GM19452 (cell line): ENCODE measurements around the gene ASB8.

ENCODE experiments used
- ATAC-seq: cut with Tn5 transposase; IDR thresholded peaks from one replicate; pipeline ENCODE4 v1.9.1; 2021; ENCODE audit not compliant: unreplicated experiment

ASB8 gene, protein sequence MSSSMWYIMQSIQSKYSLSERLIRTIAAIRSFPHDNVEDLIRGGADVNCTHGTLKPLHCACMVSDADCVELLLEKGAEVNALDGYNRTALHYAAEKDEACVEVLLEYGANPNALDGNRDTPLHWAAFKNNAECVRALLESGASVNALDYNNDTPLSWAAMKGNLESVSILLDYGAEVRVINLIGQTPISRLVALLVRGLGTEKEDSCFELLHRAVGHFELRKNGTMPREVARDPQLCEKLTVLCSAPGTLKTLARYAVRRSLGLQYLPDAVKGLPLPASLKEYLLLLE

DNA sequence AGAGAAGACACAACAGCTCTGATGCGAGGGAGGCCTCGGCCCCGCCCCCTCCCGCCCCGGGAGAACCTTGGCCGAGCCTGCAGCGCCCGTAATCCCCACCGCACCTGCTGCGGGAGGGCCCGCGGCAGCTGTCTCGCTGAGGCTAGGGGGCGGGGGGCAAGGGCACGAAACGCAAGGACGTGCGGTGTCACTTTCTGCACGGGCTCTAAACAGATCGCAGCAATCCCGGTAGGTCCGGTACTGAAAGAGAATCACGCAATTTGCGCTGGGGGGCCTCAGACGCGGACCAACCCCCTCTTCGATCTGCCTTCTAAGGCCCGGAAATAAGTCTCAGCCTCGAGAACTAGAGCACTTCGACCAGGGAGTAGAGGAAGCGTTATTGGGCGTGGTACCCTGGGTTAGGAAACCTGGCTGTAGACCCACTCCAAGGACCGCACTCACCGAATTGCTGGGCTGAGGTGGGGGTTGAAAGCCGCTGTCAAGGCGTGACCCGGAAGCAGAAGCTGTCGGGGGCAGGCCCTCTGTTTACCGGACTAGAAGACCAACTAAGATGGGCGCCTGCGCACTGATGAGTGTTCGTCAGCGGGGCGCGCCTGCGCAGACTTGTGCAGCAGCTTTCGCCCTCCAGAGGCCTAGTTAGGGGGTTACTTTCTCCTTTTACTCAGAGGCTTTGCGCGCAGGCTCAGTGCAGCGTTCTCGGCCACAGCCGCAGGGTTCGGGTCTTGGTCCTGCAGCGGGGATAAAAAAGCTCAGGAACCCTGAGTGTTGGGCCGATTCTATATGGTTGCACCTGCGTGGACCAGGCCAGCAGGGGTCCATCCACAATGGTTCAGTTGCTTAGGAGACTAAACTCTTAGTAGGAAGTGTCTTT is at the start of gene ASB8:
TSS of gene ASB8 (minus strand) at position 498 of the 871 bp plus-strand sequence. CDS start 4,019 bp downstream, outside the sequence.
- ATAC-seq = peak; percentile 87

DNA sequence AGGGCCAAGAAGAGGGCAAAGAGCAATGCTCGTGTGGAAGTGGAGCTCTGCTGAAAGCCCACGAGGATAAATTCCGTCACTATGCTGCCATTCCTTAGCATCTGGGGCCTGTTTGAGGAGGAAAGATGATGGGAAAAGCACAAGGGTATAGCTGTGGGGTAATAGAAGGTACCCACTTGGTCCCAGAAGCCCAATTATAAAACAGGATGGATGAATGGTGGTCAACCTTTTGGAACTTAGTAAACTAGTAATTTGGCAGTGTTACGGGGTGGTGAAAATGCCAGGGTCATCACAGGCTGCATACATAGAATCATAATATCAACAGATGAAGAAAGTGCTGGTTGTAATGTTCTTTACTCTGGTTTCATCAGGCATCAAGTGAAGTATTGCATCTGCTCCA is 45.9 kb upstream of the ASB8 start, which contains the start of gene OR10AD1:
TSS of gene OR10AD1 (minus strand) at position 101 of the 400 bp plus-strand sequence. CDS start at position 101, 0 bp downstream.
- ATAC-seq = no peak

DNA sequence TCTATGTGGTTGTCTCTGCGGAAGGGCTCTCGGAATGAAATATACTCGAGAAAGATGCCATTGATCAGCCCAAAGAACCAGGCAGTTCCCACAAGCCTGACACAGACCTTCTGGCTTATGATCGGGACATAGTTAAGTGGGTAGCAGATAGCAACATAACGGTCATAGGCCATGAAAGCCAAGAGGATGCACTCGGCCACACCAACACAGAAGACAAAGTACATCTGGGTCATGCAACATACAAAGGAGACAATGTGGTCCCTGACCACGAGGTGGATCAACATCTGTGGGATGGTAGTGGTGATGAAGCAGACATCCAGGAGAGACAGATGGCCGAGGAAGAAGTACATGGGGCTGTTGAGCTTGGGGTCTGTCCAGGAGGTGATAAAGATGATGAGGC is 45.5 kb upstream of the ASB8 start:
- no peak for ATAC-seq

DNA sequence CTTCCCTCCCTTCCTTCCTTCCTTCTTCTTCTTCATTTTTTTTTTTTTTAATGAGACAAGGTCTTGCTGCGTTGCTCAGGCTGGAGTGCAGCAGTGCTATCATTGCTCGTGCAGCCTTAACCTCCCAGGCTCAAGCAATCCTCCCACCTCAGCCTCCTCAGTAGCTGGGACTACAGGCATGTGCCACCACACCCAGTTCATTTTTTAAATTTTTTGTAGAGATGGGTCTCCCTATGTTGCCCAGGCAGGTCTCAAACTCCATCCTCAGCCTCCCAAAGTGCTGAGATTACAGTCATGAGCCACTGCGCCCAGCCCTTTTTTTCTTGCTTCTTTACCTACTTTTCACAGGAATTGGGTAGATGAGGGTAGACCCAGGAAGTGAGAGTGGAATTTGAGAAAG is 44.2 kb upstream of the ASB8 start:
- no peak for ATAC-seq

DNA sequence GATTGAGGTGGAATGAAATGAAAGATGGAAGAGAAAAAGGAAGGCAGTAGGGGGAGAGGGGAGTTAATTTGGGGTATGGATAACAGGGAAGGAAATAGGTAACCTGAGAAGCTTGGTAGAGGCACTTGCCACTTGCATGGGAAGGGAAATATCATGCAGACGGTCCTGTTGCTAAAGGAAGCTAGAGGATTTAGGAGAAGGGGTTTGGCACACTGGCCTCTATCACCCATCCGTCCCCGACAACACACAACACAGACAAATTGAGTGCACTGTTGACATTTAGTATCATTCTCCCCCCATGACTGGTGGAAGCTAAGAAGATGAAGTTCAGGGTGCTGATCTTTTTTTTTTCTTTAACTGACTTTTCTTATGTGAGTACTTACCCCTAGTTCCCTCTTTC is 43.8 kb upstream of the ASB8 start:
- no peak for ATAC-seq

DNA sequence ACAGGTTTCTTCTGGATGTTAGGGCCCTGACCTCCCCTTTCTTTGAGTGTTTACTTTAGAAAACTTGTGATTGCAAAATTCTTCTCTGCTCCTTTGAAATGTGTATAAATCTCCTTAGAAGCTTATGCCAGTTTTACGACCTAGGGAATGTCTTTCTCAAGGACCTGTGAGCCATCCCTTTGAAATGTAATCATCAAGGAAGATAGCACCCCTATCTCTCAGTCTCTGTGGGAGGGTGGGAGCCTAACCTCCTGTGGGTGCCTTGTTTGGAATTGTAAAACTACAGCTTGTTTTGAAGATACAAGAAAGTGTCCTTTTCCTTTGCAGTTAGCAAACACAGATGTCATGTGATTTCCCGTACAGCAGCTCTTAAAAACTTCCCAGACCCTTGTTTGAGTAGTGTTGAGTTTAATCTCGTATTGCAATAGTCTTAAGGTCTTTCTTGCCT is 42.5 kb upstream of the ASB8 start:
- no peak for ATAC-seq

DNA sequence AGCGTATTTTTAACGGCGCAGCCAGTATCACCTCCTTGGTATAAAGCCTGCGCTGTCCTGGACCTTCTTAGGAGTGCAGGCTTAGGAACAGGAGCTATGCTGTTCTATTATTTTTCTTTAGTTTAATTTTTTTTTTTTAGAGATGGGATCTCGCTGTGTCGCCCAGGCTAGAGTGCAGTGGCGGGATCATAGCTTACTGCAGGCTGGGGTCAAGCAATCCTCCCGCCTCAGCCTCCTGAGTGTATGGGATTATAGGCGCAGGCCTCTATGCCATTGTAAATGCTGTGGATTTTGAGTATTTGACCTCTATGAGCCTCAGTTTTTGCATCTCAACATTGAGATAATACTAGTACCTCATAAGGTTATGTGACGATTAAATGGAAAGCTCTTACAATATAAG is 41.7 kb upstream of the ASB8 start:
- no peak for ATAC-seq

DNA sequence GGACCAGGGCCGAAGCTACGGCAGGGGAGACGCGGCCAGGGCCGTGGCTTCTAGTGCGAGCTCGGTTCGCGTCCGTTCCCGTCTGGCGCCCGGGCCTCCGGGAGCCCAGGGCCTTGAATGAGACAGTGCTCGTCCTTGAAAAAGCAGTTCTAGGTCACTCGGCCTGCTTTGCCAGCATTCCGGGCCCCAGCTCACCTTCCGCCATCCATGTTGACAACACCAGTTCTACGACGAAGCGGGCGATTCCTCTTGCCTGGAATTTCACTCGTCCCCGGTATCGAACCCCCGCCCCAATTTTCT is 41.3 kb upstream of the ASB8 start:
- ATAC-seq = no peak

DNA sequence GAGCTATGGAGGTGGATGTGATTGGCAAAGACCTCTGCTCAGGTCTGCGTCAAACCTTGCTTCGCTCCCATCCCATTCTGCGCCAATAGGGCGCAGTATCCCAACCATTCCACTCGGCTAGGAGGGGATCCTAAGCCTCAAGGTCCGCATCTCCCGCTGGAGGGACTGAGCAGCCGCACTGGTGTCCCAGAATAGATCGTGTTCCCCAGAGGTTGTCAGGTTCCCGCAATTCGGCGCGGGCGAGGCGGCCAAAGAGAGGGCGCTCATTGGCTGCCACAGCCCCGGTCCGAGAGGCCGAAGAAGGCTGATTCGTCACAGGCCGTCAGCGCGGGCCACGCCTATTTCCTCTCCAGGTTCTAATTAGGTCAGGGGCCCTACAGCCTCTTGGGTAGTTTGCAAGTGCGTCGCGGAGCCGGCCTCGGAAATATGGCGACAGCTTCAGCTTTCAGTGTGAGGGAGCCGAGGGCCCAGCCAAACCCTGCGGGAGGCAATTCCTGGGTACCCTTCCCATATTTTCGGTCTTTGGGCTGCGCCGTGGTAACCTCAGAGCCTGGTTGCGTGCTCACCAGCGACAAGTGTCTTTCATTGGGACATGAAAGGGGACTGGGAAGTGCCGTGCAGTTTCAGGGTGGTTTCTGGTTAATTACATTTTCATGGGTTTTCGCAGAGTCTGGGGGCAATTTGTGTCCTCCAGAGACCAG is 40.8 kb upstream of the ASB8 start:
- ATAC-seq = peak; percentile 100

DNA sequence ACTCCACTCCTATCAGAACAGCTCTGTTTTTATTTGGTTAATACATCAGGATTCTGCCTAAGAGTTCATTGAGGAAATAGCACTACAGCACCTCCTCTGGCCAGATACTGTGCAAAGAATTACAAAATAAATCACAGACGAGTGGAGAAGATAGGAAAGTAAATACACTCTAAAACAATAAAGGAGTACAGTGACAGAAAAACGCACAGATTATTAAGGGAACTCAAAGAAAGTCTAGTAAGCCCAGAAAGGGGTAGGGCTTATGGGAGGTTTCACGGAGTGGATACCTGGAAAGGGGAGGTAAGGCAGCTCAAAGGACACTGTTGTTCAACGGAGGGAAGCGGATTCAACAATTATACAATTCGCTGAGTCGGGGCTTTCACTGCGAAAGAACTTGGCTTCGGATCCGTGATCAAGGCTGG is 40.2 kb upstream of the ASB8 start:
- peak; percentile 21 for ATAC-seq

DNA sequence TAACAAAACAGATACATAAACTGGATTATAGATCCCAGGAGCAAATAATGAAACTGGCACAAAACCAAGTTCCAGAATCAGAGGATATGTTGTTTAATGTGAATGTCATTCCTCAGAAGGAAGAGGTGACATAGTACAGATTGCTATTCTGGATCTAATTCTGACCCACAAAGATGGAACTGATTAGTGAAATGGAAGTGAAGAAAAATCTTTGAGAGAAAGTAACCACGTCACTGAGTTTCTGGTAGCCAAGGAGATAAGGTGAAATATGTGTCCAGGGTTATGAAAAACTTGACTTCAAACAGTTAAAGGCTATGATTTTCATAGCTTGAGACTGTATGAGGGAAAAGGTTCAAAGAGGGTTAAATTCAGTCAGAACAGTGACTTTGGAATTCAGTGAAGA is 37.5 kb upstream of the ASB8 start:
- no peak for ATAC-seq

DNA sequence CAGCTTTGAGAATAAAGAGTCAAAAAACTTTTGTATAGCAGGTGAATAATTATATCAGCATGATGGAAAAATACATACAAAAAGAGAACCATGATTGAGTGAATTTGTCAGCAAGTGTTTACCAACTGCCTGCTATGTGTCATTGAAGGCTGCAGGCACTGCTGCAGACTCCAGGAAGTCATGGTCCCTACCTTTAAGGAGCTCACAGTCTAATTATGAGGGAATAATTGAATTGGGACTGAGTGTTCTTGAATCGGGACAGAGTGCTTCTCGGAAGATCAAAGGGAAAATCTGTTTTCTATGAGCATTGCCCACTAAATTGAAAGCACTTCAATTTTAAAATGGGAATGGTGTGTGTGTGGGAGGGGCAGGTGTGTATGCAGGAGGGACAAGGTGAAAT is 36.3 kb upstream of the ASB8 start:
- ATAC-seq = no peak

DNA sequence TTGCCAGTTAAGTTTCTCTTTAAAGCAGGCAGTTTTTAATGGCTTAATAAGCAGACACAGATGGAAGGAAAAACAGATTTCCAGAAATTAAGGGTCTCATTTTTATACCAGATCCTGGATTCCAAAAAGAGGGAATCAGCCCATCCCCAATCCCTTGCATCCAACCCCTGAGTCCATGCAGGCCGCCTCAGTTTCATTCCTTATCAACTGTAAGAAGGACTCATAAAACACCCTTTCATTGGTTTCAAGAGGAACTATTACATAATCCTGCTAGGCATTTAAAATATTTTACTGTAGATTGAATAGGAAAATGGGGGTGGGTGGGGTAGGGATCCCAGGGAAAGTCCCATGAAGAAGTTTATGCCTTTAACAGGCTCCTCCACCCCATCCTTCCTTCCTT is 35.5 kb upstream of the ASB8 start:
- no peak for ATAC-seq

DNA sequence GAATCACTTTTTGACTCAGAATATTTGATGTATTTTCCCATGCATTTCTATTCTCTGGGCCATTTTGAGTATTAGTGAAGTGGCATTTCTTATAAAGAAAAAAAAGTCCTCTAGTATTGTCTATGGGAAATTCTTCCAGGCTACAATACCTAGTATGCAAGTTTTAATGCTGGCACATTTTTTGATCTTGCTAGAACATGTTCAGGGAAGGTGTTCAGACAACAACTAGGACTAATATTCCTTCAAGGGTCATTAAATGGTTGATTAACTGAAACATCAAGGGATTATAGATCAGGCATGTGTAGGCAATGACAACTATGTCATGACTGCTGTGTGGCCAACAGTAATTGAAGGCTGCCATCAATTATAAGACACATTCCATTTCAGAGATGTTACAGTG is 33.8 kb upstream of the ASB8 start:
- no peak for ATAC-seq

DNA sequence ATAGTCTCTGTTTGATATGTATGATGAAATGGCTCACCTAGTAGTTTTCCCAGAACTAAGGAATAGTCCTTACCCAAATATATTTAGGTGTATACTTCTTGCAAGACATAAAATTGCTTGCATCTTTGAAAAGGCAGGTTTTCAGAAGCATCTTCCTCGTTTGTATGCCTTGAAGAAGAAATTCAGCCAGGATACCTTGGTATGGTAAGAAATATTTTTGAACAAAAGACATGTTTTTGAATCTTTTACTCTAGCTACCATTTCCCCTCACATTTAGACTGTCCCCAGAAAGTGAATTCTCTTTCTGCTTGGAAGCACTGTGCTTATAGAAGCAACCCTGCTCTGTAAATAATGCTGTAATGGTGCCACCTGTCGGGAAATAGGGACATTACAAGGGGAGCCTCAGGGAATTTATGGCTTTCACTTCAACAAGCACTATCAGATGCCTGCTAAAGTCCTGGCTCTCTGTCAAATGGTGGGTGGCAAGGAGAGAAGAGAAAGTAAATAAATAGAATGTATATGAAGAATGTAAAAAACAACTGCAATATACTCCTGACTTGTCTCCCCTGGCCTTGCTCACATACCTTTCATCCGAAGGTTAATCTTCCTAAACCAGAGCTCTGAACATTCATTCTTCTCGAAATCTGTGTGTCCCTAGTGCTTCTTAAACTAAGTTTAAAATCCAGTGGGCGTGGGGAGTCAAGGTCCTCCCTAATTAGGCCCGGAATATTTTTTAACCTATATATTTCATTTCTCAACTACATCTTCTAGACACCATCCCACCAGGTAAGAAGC is 32.2 kb upstream of the ASB8 start:
- no peak for ATAC-seq

DNA sequence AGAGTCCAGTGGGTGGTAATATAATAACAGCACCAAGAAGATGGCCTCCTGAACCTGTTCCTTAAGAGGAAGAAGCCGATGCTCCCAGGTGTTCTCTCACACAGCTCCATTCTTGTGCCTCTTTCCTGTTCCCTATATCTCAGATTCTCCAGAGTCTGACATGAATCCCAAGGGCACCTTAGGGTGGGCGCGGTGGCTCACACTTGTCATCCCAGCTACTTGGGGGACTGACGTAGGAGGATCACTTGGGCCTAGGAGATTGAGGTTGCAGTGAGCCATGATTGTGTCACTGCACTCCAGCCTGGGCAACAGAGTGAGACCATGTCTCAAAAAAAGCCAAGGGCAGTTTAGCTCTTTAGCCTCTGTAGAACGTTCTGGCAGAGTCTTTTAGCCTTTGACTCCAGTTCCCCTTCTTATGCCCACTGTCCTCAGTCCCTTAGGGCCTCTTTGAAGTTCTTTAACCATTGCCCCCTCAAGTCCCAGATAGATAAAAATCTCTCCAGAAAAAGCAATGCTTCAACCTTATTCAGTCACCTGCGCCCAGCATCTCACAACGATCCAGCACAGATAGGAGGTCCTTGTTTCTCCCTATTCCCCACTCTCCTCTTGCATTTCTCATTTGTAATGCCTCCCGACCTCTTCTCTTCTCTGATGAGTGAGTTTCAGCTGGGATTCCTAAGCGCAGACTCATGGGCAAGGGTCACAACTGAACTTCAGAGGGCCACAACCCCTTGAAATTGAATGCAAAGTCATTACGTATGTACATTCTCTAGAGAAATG is 30.8 kb upstream of the ASB8 start:
- no peak for ATAC-seq

DNA sequence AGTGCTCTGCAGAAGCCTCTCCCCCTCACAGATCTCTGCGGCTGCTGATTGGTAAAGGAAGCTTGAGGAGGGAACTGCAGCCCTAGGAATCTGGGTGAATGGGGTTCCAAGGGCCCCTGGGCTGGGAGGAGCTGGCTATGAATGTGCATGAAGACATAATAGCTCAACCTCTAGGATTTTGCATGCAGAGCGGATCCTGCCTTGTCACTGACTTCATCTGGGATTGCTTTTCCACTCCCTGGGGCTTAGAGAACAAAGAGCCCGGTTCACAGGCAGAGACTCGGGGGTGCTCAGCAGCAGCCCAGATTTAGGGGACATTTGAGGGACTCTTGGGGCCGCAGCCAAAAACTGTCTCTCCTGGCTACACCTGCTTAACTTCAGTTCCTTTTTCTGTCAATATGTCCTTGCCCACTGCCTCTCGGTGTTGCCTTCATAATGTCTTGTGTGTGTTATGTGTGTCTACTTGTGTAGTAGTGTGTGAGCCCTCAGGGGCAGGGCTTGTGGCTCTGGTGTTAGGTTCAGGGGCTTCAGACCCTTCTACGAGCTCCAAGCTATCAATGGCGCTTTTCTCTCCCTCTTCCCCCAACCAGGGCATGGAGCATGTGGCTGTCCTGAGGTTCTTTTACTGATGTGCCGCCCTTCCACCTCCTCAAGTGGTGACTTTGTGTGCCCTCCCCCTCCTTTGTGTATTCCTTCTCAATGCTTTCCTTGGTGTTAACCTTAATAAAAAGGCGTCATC is 28.0 kb upstream of the ASB8 start:
- ATAC-seq = no peak

DNA sequence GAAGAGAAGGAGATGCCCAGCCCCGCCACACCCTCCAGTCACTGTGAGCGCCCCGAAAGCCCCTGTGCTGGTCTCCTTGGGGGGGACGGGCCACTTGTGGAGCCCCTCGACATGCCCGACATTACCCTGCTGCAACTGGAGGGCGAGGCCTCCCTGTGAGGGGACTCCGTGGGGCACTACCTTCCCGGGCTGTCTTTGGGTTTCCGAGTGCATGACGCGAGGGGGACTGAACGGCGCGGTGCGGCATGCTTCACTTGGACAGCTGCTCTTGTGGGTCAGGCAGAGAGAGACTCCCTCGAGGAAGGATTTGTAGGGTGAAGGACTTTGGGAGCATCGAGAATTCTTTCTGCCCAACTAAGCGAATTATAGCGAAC is 27.2 kb upstream of the ASB8 start:
- no peak for ATAC-seq

DNA sequence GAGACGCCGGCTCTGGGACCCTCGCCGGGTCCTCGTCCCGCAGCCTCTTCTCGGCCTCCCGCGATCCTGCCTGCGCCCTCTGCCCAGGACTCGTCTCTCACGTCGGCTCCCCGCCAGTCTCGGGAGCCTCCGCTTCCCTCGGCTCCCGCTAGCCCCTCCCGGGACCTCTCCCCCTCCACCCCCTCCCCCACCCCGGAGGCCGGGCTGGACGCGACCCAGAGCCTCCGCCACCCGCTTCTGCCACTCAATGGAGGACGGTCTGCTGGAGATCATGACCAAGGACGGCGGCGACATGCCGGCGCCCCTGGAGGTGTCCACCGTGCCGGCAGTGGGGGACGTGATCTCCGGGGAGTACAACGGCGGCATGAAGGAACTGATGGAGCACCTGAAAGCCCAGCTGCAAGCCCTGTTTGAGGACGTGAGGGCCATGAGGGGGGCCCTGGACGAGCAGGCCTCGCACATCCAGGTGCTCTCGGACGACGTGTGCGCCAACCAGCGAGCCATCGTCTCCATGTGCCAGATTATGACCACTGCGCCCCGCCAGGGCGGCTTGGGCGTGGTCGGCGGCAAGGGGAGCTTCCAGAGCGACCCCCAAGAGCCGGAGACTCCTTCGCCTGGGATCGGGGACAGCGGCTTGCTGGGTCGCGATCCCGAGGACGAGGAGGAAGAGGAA is 26.7 kb upstream of the ASB8 start:
- no peak for ATAC-seq
